Activated T-cell treated with anti-CD3 and anti-CD28 coated beads for 48 hours (primary cell): ENCODE measurements around the gene NFILZ.

Source experiments
- DNase-seq: peaks from one replicate; pipeline ENCODE4 v3.0.0-alpha.2; 2020; ENCODE audit warnings: low read depth

NFILZ gene

GRCh38 chr19:8629996-8630683 is at the start of gene NFILZ:
TSS of gene NFILZ (plus strand) at chr19:8630633. CDS start at chr19:8676766, 46,133 bp downstream.
- no peak for DNase-seq

- peak; percentile 75 for DNase-seq
These were observed 49.6 kb upstream of the NFILZ start for GRCh38 chr19:8580710-8581281.

- no peak for DNase-seq
These were observed 45.2 kb upstream of the NFILZ start for GRCh38 chr19:8584965-8585893.

- DNase-seq: no peak
These were observed 44.3 kb upstream of the NFILZ start for GRCh38 chr19:8585894-8586750.

- no peak for DNase-seq
These were observed 41.2 kb upstream of the NFILZ start for GRCh38 chr19:8589177-8589714.

GRCh38 chr19:8592231-8593009 is 38.0 kb upstream of the NFILZ start:
- peak; percentile 96 for DNase-seq

- DNase-seq: no peak
These were observed 36.5 kb upstream of the NFILZ start for GRCh38 chr19:8593931-8594330.

- no peak for DNase-seq
These were observed 34.8 kb upstream of the NFILZ start for GRCh38 chr19:8595651-8596050.

GRCh38 chr19:8596168-8596567 is 34.3 kb upstream of the NFILZ start:
- no peak for DNase-seq

- DNase-seq: no peak
These were observed 30.4 kb upstream of the NFILZ start for GRCh38 chr19:8600064-8600463.

GRCh38 chr19:8600816-8601215 is 29.6 kb upstream of the NFILZ start:
- DNase-seq: no peak

- no peak for DNase-seq
These were observed 28.6 kb upstream of the NFILZ start for GRCh38 chr19:8601796-8602195.

GRCh38 chr19:8605514-8605913 is 24.9 kb upstream of the NFILZ start:
- no peak for DNase-seq

GRCh38 chr19:8607386-8607785 is 23.0 kb upstream of the NFILZ start:
- DNase-seq: no peak

GRCh38 chr19:8608941-8609278 is 21.5 kb upstream of the NFILZ start:
- no peak for DNase-seq

GRCh38 chr19:8609279-8610040 is 21.0 kb upstream of the NFILZ start:
- DNase-seq: no peak

- no peak for DNase-seq
These were observed 20.1 kb upstream of the NFILZ start, which contains the start of gene ADAMTS10 for GRCh38 chr19:8610041-8610935. TSS of gene ADAMTS10 (minus strand) at chr19:8610715. CDS start at chr19:8605710, 5,005 bp downstream.

- DNase-seq: no peak
These were observed 19.5 kb upstream of the NFILZ start for GRCh38 chr19:8610936-8611300.

- no peak for DNase-seq
These were observed 19.0 kb upstream of the NFILZ start for GRCh38 chr19:8611391-8611876.
